Activated CD4-positive, alpha-beta memory T cell treated with anti-CD3 and anti-CD28 coated beads for 36 hours (primary cell): Measurements from ENCODE around the gene CIRBP. TPM values are rescaled to one million over a fixed set of nuclear protein-coding genes. Genes with fewer than 3 reads are reported as not detected.
A peak's percentile ranks its signal among the peaks of the same experiment; 100 is the strongest.
"Not testable (repeated sequence)": the region's sequence is repeated elsewhere in the genome, so short reads cannot be mapped to it uniquely, and the experiment has no call there.

Experiments used
- CTCF ChIA-PET: fragments of 350-600 bp; sonication (Branson Sonifier 250); formaldehyde crosslinking; loops from one replicate; lab custom pipeline; 2021; ENCODE audit warnings: antibody characterized with exemption, inconsistent platforms; lab: Charles Lee
- POLR2A ChIA-PET: fragments of 350-600 bp; sonication (Branson Sonifier 250); formaldehyde crosslinking; loops from one replicate; lab custom pipeline; 2021; ENCODE audit warnings: antibody characterized with exemption; lab: Charles Lee
- DNase-seq: peaks from one replicate; pipeline ENCODE4 v3.0.0-alpha.2; 2020
- H3K27ac Mint-ChIP-seq: one replicate; pipeline ENCODE4 v1.8.0; 2021; ENCODE audit warnings: mixed read lengths
- H3K27me3 Mint-ChIP-seq: one replicate; pipeline ENCODE4 v1.8.0; 2021; ENCODE audit warnings: mixed read lengths
- H3K36me3 Mint-ChIP-seq: one replicate; pipeline ENCODE4 v1.8.0; 2021; ENCODE audit warnings: mixed read lengths
- H3K4me1 Mint-ChIP-seq: one replicate; pipeline ENCODE4 v1.8.0; 2021; ENCODE audit warnings: low read depth, mixed read lengths
- H3K4me3 Mint-ChIP-seq: one replicate; pipeline ENCODE4 v1.8.0; 2021; ENCODE audit warnings: mild to moderate bottlenecking, mixed read lengths
- H3K9me3 Mint-ChIP-seq: one replicate; pipeline ENCODE4 v1.8.0; 2021; ENCODE audit warnings: mixed read lengths
- intact Hi-C: fragments of 100-400 bp; cut with micrococcal nuclease; formaldehyde crosslinking; loops from one replicate; pipeline ENCODE4 v1.15.1; 2023
- total RNA-seq, 2 experiments: library from RNA; stranded (reverse); gene quantifications; one replicate each; pipeline ENCODE4 v1.2.3, GENCODE V29; 2021

The CIRBP gene
- total RNA-seq, 2 experiments from 2014 or later, result 171 to 173 TPM

GRCh38 chr19:1240925-1241324 lies 28.2 kb upstream of the CIRBP start:
- ChIA-PET CTCF (interaction anchor here (0.6 to 8.1 kb wide), 14 partner anchors 20 to 257 kb away, joined by 3 to 649 read pairs (median 4); partner anchors contain the start of genes ARHGAP45, CIRBP, GRIN3B and WDR18), POLR2A (interaction anchor here (0.8 to 2.7 kb wide), 3 partner anchors 27 to 32 kb away, joined by 3 to 10 read pairs (median 4); partner anchors contain the start of gene CIRBP)
- H3K27ac Mint-ChIP-seq, result no peak overlapping the region
- DNase-seq, result no peak
- H3K27me3 Mint-ChIP-seq, result peaks cover 9% of the 10 kb centered on the region
- peak overlapping the region; percentile 73 for H3K4me3 Mint-ChIP-seq
- no peaks in the 10 kb centered on the region for H3K36me3 Mint-ChIP-seq
- peaks cover 37% of the 10 kb centered on the region for H3K4me1 Mint-ChIP-seq
- H3K9me3 Mint-ChIP-seq, result no peaks in the 10 kb centered on the region
- intact Hi-C loops, result loop anchor here (2.0 to 5.0 kb wide), 5 partner anchors 108 to 320 kb away; partner anchors contain the start of genes GPX4, GRIN3B, RNU6-2 and TMEM259

GRCh38 chr19:1241417-1242095 lies 27.6 kb upstream of the CIRBP start, which contains the start of gene ATP5F1D:
ATP5F1D (plus strand) TSS chr19:1241751; CDS start chr19:1241851, 100 bp downstream.
- Mint-ChIP-seq H3K27ac (peak within 1 kb of the TSS; percentile 80), H3K4me1 (peaks cover 37% of the 10 kb centered on the region), H3K27me3 (peaks cover 9% of the 10 kb centered on the region), H3K4me3 (peak within 1 kb of the TSS; percentile 91), H3K36me3 (no peaks in the 10 kb centered on the region), H3K9me3 (no peaks in the 10 kb centered on the region)
- CTCF ChIA-PET, result interaction anchor here (0.6 to 8.1 kb wide), 10 partner anchors 20 to 257 kb away, joined by 3 to 649 read pairs (median 4); partner anchors contain the start of genes CIRBP and WDR18
- peak; percentile 96 for DNase-seq
- intact Hi-C loops, result loop anchor here (2.0 to 5.0 kb wide), 5 partner anchors 109 to 321 kb away; partner anchors contain the start of genes GPX4, GRIN3B, RNU6-2 and TMEM259
- POLR2A ChIA-PET, result interaction anchor here (0.8 to 2.7 kb wide), 3 partner anchors 28 to 31 kb away, joined by 3 to 10 read pairs (median 4); partner anchors contain the start of gene CIRBP

GRCh38 chr19:1243768-1244692 lies 25.1 kb upstream of the CIRBP start:
- Mint-ChIP-seq H3K27me3 (peaks cover 2% of the 10 kb centered on the region), H3K4me3 (peak overlapping the region; percentile 57), H3K4me1 (peaks cover 29% of the 10 kb centered on the region), H3K36me3 (no peaks in the 10 kb centered on the region), H3K27ac (peak overlapping the region; percentile 81), H3K9me3 (no peaks in the 10 kb centered on the region)
- CTCF ChIA-PET, result interaction anchor here (0.6 to 8.1 kb wide), 43 partner anchors 17 to 632 kb away, joined by 3 to 649 read pairs (median 4); partner anchors contain the start of genes ARHGAP45, CIRBP, CNN2 and FAM174C
- DNase-seq, result peak; percentile 88
- intact Hi-C loops, result loop anchor here (1.0 to 5.0 kb wide), 3 partner anchors 22 to 222 kb away; partner anchors contain the start of genes GPX4, RNU6-2 and TMEM259
- POLR2A ChIA-PET, result interaction anchor here (1.6 to 3.9 kb wide), 6 partner anchors 9 to 25 kb away, joined by 4 to 37 read pairs (median 8); partner anchors contain the start of gene CIRBP

DNA sequence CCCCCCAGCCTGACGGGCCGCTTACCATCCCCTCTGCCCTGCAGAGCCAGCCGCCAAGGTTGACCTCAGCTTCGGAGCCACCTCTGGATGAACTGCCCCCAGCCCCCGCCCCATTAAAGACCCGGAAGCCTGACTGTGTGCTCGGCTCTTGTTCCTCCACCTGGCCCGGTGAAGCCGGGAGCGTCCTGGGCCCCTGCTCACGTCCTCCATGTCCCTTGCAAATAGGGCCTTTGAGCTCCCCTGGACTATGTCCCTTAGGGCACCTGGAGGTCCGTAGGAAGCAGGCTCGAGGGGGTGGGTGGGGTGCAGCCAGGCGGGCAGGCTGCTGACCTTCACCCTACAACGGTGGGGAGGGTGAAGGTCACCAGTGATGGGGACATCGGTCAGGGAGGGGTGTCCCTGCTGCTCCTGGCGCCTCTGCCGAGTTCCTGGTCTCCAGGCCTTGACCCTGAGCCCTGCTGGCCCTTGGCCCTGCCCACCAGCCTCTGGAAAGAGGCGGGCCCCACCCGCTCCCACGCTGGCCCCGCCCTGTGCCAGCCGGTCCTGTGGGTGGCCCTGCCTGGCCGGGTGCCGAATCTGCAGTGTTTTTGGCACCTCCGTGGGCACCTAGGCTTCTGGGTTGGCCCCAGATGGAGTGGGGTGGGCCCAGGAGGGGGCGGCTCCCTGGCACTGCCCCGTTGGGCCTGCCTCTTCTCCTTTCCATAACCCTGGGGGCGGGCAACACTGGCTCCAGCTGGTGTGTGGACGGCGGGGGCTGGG lies 24.3 kb upstream of the CIRBP start:
- peaks cover 27% of the 10 kb centered on the region for H3K4me1 Mint-ChIP-seq
- DNase-seq, result no peak
- ChIA-PET POLR2A (interaction anchor here (0.8 to 3.9 kb wide), 7 partner anchors 8 to 30 kb away, joined by 3 to 37 read pairs (median 7); partner anchors contain the start of genes CIRBP and FAM174C), CTCF (interaction anchor here (0.6 to 8.1 kb wide), 39 partner anchors 16 to 305 kb away, joined by 3 to 649 read pairs (median 4); partner anchors contain the start of genes ARHGAP45, CIRBP, CNN2 and FAM174C)
- H3K27ac Mint-ChIP-seq, result peak overlapping the region; percentile 81
- H3K9me3 Mint-ChIP-seq, result no peaks in the 10 kb centered on the region
- H3K36me3 Mint-ChIP-seq, result peaks cover 2% of the 10 kb centered on the region
- no peaks in the 10 kb centered on the region for H3K27me3 Mint-ChIP-seq
- H3K4me3 Mint-ChIP-seq, result peak overlapping the region; percentile 57
- intact Hi-C loops, result loop anchor here (1.0 to 5.0 kb wide), 3 partner anchors 21 to 223 kb away; partner anchors contain the start of genes GPX4, RNU6-2 and TMEM259

GRCh38 chr19:1245494-1246264 lies 23.5 kb upstream of the CIRBP start:
- CTCF ChIA-PET, result interaction anchor here (1.5 to 8.1 kb wide), 4 partner anchors 15 to 262 kb away, joined by 4 to 649 read pairs (median 24); partner anchors contain the start of genes CIRBP, FAM174C and WDR18
- peaks cover 27% of the 10 kb centered on the region for H3K4me1 Mint-ChIP-seq
- no peak overlapping the region for H3K27ac Mint-ChIP-seq
- POLR2A ChIA-PET, result interaction anchor here (0.8 to 3.9 kb wide), 5 partner anchors 13 to 29 kb away, joined by 3 to 37 read pairs (median 4); partner anchors contain the start of genes CIRBP and FAM174C
- H3K27me3 Mint-ChIP-seq, result no peaks in the 10 kb centered on the region
- no peaks in the 10 kb centered on the region for H3K9me3 Mint-ChIP-seq
- H3K4me3 Mint-ChIP-seq, result no peak overlapping the region
- intact Hi-C loops, result no loop called here
- DNase-seq, result no peak
- peaks cover 3% of the 10 kb centered on the region for H3K36me3 Mint-ChIP-seq

DNA sequence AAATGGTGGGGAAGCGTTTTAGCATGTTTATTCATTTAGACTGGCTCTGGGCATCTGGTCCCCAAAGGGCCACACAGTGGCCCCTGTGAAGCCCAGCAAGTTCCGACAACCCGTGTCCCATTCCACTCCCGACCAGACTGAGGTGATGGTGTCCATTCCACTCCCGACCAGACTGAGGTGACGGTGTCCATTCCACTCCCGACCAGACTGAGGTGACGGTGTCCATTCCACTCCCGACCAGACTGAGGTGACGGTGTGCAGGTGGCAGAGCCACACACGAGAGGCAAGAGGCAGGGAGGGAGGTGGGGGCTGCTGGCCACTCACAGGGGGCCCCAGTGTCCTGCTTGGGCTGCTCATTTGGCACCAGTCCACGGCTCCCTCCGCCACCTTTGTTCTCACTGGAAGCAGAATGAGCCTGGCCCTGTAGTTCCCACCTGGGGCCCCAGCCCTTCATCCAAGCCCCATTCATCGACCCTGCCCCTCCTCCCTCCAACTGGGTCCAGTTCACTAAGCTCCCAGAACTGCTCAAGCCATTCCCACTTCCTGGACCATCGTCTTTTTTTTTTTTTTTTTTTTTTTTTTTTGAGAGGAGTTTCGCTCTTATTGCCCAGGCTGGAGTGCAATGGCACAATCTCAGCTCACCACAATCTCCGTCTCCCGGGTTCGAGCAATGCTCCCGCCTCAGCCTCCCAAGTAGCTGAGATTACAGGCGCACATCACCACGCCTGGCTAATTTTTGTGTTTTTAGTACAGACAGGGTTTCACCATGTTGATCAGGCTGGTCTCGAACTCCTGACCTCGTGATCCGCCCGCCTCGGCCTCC lies 22.7 kb upstream of the CIRBP start:
- DNase-seq, H3K4me3 Mint-ChIP-seq, H3K9me3 Mint-ChIP-seq, H3K36me3 Mint-ChIP-seq, H3K27ac Mint-ChIP-seq, H3K27me3 Mint-ChIP-seq, intact Hi-C loops: not testable (repeated sequence)
- H3K4me1 Mint-ChIP-seq, result peaks cover 19% of the 10 kb centered on the region
- ChIA-PET POLR2A (interaction anchor here (1.3 to 3.9 kb wide), 3 partner anchors 14 to 23 kb away, joined by 3 to 37 read pairs (median 4); partner anchors contain the start of gene CIRBP), CTCF (interaction anchor here (0.8 to 8.1 kb wide), 3 partner anchors 15 to 182 kb away, joined by 3 to 649 read pairs (median 5); partner anchors contain the start of gene CIRBP)

- DNase-seq, result no peak
- ChIA-PET POLR2A (interaction anchor here (1.3 kb wide), 1 partner anchor 13 kb away, joined by 3 read pairs; no protein-coding TSS in a partner anchor), CTCF (interaction anchor here (8.1 kb wide), 1 partner anchor 13 kb away, joined by 649 read pairs; the partner anchor contains the start of gene CIRBP)
- peaks cover 16% of the 10 kb centered on the region for H3K36me3 Mint-ChIP-seq
- intact Hi-C loops, result loop anchor here (2.0 kb wide), 2 partner anchors 159 to 451 kb away; partner anchors contain the start of genes DAZAP1 and PTBP1
- H3K9me3 Mint-ChIP-seq, result no peaks in the 10 kb centered on the region
- H3K4me1 Mint-ChIP-seq, result peaks cover 14% of the 10 kb centered on the region
- H3K4me3 Mint-ChIP-seq, result no peak overlapping the region
- no peaks in the 10 kb centered on the region for H3K27me3 Mint-ChIP-seq
- H3K27ac Mint-ChIP-seq, result peak overlapping the region; percentile 23
These were observed 21.4 kb upstream of the CIRBP start for GRCh38 chr19:1247748-1248138.

DNA sequence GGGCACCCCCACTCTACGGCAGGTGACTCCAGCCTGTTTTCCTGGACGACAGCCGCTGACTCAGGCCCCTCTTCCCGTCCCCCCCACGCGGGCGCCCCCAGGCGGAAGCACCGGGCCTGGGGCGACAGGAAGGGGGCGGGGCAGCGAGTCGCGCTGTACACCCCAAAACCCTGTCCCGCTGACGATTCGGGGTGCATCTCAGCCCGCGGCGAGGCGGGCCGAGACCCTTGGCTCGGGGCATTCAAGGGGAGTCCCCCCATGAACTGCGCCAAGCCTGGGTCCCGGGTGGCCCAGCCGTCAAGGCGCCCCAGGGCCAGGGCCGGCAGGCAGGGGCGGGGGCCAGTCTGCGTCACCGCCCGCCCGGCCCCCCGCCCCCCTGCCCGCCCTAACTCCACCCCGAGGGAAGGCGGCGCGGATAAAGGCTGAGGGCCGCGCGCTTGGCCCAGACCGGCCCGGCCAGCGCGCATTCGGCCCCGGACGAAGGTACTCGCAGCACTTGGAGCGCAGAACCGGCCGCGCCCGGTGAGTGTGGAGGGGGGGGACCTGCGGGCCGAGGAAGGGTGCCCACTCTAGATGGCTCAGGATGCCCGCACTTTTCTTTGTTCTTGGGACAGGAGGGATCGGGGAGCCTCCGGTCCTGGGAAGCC lies 20.9 kb upstream of the CIRBP start, which contains the start of gene MIDN:
Gene MIDN (plus strand): TSS at position 445 of the 647 bp plus-strand sequence. CDS start 1,714 bp downstream, outside the sequence.
- peaks cover 17% of the 10 kb centered on the region for H3K36me3 Mint-ChIP-seq
- H3K9me3 Mint-ChIP-seq, result no peaks in the 10 kb centered on the region
- peak within 1 kb of the TSS; percentile 84 for H3K27ac Mint-ChIP-seq
- H3K27me3 Mint-ChIP-seq, result no peaks in the 10 kb centered on the region
- intact Hi-C loops, result loop anchor here (2.0 kb wide), 2 partner anchors 159 to 451 kb away; partner anchors contain the start of genes DAZAP1 and PTBP1
- peak within 1 kb of the TSS; percentile 74 for H3K4me3 Mint-ChIP-seq
- ChIA-PET POLR2A (interaction anchor here (0.7 to 1.0 kb wide), 2 partner anchors 18 to 21 kb away, joined by 3 to 6 read pairs; partner anchors contain the start of gene CIRBP), CTCF (interaction anchor here (1.0 kb wide), 2 partner anchors 18 to 21 kb away, joined by 6 to 10 read pairs; partner anchors contain the start of gene CIRBP)
- peaks cover 11% of the 10 kb centered on the region for H3K4me1 Mint-ChIP-seq
- DNase-seq, result peak; percentile 76
